ENCODE measurements around the gene ZKSCAN7.

Gene ZKSCAN7

GRCh38 chr3:44513513-44513912 lies 41.5 kb upstream of the ZKSCAN7 start:
- TF ChIP-seq TAF1 (IDR thresholded peaks at IDR 0.05; ENCODE audit: borderline replicate concordance, insufficient read depth, low read length) = no peak
- no peak for TF ChIP-seq POLR2AphosphoS5 (IDR thresholded peaks at IDR 0.05; ENCODE audit: low read depth, low read length)
- TF ChIP-seq, protein P1, sequence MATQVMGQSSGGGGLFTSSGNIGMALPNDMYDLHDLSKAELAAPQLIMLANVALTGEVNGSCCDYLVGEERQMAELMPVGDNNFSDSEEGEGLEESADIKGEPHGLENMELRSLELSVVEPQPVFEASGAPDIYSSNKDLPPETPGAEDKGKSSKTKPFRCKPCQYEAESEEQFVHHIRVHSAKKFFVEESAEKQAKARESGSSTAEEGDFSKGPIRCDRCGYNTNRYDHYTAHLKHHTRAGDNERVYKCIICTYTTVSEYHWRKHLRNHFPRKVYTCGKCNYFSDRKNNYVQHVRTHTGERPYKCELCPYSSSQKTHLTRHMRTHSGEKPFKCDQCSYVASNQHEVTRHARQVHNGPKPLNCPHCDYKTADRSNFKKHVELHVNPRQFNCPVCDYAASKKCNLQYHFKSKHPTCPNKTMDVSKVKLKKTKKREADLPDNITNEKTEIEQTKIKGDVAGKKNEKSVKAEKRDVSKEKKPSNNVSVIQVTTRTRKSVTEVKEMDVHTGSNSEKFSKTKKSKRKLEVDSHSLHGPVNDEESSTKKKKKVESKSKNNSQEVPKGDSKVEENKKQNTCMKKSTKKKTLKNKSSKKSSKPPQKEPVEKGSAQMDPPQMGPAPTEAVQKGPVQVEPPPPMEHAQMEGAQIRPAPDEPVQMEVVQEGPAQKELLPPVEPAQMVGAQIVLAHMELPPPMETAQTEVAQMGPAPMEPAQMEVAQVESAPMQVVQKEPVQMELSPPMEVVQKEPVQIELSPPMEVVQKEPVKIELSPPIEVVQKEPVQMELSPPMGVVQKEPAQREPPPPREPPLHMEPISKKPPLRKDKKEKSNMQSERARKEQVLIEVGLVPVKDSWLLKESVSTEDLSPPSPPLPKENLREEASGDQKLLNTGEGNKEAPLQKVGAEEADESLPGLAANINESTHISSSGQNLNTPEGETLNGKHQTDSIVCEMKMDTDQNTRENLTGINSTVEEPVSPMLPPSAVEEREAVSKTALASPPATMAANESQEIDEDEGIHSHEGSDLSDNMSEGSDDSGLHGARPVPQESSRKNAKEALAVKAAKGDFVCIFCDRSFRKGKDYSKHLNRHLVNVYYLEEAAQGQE (IDR thresholded peaks at IDR 0.05; ENCODE audit: insufficient read depth in 1 of 2, low read depth in 2 of 2, low read length in 2 of 2) = no peak
- TF ChIP-seq SIN3A (IDR thresholded peaks at IDR 0.05; ENCODE audit: borderline replicate concordance, insufficient read depth, low read length) = no peak
- TF ChIP-seq FOXP2 (optimal IDR thresholded peaks at IDR 0.05; ENCODE audit: borderline replicate concordance, extremely low read depth, extremely low read length, insufficient read depth) = no peak

GRCh38 chr3:44516230-44516629 lies 38.8 kb upstream of the ZKSCAN7 start:
- TF ChIP-seq, protein P1 (IDR thresholded peaks at IDR 0.05; ENCODE audit: insufficient read depth in 1 of 2, low read depth in 2 of 2, low read length in 2 of 2) = no peak
- TF ChIP-seq TAF1 (IDR thresholded peaks at IDR 0.05; ENCODE audit: borderline replicate concordance, insufficient read depth, low read length) = no peak
- TF ChIP-seq SIN3A (IDR thresholded peaks at IDR 0.05; ENCODE audit: borderline replicate concordance, insufficient read depth, low read length) = no peak
- TF ChIP-seq POLR2AphosphoS5 (IDR thresholded peaks at IDR 0.05; ENCODE audit: low read depth, low read length) = no peak
- TF ChIP-seq FOXP2 (optimal IDR thresholded peaks at IDR 0.05; ENCODE audit: borderline replicate concordance, extremely low read depth, extremely low read length, insufficient read depth) = no peak

DNA sequence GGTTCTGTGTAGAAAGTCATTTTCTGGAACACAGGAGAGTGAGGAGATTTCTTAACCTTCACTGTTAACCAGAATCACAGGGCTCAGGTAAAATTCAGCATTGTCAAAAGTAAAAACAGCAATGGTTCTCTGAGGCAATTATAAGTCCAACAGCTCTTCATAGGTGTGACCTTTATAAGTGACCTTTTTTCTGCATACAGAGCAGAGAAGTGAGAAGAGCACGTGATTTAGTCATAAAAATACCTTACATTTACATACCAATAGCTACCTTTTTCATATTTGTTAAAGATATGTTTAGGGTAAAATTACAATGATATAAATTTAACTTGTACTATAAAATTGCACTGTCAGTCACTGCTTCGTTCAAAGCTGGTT lies 36.2 kb upstream of the ZKSCAN7 start:
- TF ChIP-seq, protein P1 (IDR thresholded peaks at IDR 0.05; ENCODE audit: insufficient read depth in 1 of 2, low read depth in 2 of 2, low read length in 2 of 2) = no peak
- no peak for TF ChIP-seq TAF1 (IDR thresholded peaks at IDR 0.05; ENCODE audit: borderline replicate concordance, insufficient read depth, low read length)
- no peak for TF ChIP-seq POLR2AphosphoS5 (IDR thresholded peaks at IDR 0.05; ENCODE audit: low read depth, low read length)
- no peak for TF ChIP-seq SIN3A (IDR thresholded peaks at IDR 0.05; ENCODE audit: borderline replicate concordance, insufficient read depth, low read length)
- TF ChIP-seq FOXP2 (optimal IDR thresholded peaks at IDR 0.05; ENCODE audit: borderline replicate concordance, extremely low read depth, extremely low read length, insufficient read depth) = no peak

DNA sequence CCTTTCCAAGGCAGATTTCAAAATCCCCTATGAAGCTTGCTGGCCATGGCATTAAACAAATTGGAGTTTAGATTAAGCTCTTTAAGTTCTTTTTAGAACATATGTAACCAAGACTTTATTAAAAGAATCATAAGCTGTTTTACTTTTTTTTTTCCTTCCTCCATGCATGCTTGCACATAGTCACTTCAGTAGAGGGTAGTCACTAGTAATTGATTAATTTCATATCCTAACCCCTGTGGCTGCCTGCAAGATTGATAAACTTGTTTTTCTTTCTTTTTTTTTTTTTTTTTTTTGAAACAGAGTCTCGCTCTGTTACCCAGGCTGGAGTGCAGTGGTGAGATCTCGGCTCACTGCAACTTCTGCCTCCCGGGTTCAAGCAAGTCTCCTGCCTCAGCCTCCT lies 33.3 kb upstream of the ZKSCAN7 start:
- TF ChIP-seq SIN3A (IDR thresholded peaks at IDR 0.05; ENCODE audit: borderline replicate concordance, insufficient read depth, low read length) = no peak
- TF ChIP-seq FOXP2 (optimal IDR thresholded peaks at IDR 0.05; ENCODE audit: borderline replicate concordance, extremely low read depth, extremely low read length, insufficient read depth) = no peak
- TF ChIP-seq, protein P1 (IDR thresholded peaks at IDR 0.05; ENCODE audit: insufficient read depth in 1 of 2, low read depth in 2 of 2, low read length in 2 of 2) = no peak

DNA sequence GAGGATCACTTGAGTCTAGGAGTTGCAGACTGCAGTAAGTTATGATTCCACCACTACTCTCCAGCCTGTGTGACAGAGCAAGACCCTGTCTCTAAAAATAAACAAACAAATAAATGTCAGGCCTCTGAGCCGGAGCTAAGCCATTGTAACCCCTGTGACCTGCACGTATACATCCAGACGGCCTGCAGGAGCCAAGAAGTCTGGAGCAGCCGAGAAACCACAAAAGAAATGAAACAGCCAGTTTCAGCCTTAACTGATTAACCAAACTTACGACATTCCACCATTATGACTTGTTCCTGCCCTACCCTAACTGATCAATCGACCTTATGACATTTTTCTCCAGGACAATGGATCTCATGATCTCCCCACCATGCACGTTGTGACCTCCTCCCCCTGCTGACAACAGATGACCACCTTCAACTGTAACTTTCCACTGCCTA lies 32.5 kb upstream of the ZKSCAN7 start:
- TF ChIP-seq, protein P1 (IDR thresholded peaks at IDR 0.05; ENCODE audit: insufficient read depth in 1 of 2, low read depth in 2 of 2, low read length in 2 of 2) = no peak
- TF ChIP-seq FOXP2 (optimal IDR thresholded peaks at IDR 0.05; ENCODE audit: borderline replicate concordance, extremely low read depth, extremely low read length, insufficient read depth) (no peak), POLR2AphosphoS5 (IDR thresholded peaks at IDR 0.05; ENCODE audit: low read depth, low read length) (no peak), TAF1 (IDR thresholded peaks at IDR 0.05; ENCODE audit: borderline replicate concordance, insufficient read depth, low read length) (no peak), SIN3A (IDR thresholded peaks at IDR 0.05; ENCODE audit: borderline replicate concordance, insufficient read depth, low read length) (no peak)
